NB4 (cell line): Measurements from ENCODE around the gene PSMB8.

ENCODE experiments used
- DNase-seq: peaks from one replicate; pipeline ENCODE4 v3.0.0; 2010; ENCODE audit warnings: low read depth
- H3K4me3 ChIP-seq: one replicate; pipeline ENCODE4 v1.5.1; 2011; ENCODE audit warnings: mild to moderate bottlenecking, low read depth, low read length, moderate library complexity
- CTCF ChIP-seq: IDR thresholded peaks from one replicate; pipeline ENCODE4 v1.5.1; 2012; ENCODE audit warnings: low read depth, low read length
- MYC ChIP-seq: IDR thresholded peaks from 2 replicates; pipeline ENCODE4 v1.6.1; 2011; ENCODE audit warnings: low read depth, low read length
- POLR2A ChIP-seq: IDR thresholded peaks from 2 replicates; pipeline ENCODE4 v1.6.1; 2011; ENCODE audit warnings: mild to moderate bottlenecking; ENCODE audit not compliant: insufficient read length; ENCODE audit errors: extremely low read depth
- TF ChIP-seq, protein P1 (sequence below): IDR thresholded peaks from 2 replicates; pipeline ENCODE4 v1.6.1; 2011; ENCODE audit warnings: low read depth, low read length

PSMB8 gene

GRCh38 chr6:32819729-32820128 lies 24.1 kb downstream of the PSMB8 start:
- no peak overlapping the region for H3K4me3 ChIP-seq
- peak; percentile 34 for DNase-seq
- no peak for TF ChIP-seq MYC
- no peak for TF ChIP-seq POLR2A
- TF ChIP-seq, protein P1, sequence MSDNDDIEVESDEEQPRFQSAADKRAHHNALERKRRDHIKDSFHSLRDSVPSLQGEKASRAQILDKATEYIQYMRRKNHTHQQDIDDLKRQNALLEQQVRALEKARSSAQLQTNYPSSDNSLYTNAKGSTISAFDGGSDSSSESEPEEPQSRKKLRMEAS: no peak
- TF ChIP-seq CTCF: no peak

DNA sequence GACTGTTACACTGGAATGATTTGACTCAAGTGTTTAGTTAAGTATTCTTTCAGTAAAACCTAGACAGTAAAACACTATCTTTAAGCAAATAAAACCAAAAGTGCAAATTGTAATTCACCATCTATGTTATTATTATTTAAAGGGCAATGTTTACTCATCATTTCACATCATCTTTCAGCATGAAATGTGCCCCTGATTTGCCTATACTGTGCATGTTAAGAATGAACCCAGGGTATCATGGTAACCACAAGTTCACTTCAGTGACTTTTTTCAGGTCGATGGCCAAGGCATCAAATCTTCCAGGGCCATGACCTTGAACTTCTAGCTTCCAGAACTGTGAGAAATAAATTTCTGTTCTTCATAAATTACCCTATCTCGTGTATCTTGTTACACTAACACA lies 25.0 kb downstream of the PSMB8 start:
- TF ChIP-seq MYC: no peak
- TF ChIP-seq, protein P1: no peak
- no peak for TF ChIP-seq CTCF
- no peak for TF ChIP-seq POLR2A

DNA sequence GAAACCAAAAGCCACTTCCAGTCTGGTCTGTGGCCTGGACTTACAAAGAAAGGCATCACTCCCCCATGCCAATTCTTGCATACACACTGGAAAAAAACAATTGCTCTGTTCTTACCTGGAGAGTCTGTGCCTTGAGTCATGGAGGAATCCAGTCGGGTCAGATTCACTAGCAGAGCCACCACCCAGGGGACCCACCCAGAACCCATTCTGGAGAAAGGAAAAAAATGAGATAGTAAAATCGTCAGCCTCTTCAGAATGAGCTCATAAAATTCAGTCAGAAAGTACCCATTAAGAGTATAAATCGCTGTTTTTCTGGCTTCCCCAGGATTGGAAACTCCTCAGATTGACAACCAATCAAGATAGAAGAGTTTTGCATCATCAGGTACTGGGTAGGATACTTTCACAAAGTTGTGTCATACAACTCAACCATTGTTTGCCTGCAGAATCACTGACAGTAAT lies 27.1 kb downstream of the PSMB8 start, which contains the start of gene HLA-DOB:
HLA-DOB (minus strand) TSS at position 257 of the 459 bp plus-strand sequence; CDS start at position 206, 51 bp downstream.
- no peak within 1 kb of the TSS for H3K4me3 ChIP-seq
- TF ChIP-seq MYC (no peak), CTCF (no peak), POLR2A (no peak)
- TF ChIP-seq, protein P1: no peak
- DNase-seq: no peak

More for the DNA sequence above, 25.0 kb downstream of the PSMB8 start:
- DNase-seq: no peak
- no peak overlapping the region for H3K4me3 ChIP-seq

DNA sequence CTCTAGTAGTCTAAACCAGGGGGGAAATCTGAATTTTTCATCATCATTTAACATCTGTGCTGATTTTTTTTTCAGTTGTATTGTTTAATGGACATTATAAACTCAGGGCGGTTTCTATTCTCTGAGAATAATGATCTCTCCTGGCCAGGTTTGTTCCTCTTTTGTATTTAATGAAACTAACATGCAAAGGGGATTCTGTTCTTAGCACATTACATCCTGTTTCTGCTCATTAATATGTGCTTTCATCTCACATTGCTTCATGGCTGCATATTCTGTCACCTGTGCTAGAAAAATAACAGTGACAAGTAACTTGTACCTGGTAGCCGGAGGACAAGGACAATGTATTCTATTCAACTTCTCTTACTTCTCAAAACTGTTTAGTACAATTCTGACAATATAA lies 27.9 kb downstream of the PSMB8 start:
- H3K4me3 ChIP-seq: no peak overlapping the region
- no peak for TF ChIP-seq CTCF
- no peak for DNase-seq

- TF ChIP-seq POLR2A (no peak), MYC (no peak), CTCF (no peak)
- TF ChIP-seq, protein P1: no peak
- no peak for DNase-seq
- no peak overlapping the region for H3K4me3 ChIP-seq
These were observed 28.7 kb downstream of the PSMB8 start for GRCh38 chr6:32815115-32815514.

DNA sequence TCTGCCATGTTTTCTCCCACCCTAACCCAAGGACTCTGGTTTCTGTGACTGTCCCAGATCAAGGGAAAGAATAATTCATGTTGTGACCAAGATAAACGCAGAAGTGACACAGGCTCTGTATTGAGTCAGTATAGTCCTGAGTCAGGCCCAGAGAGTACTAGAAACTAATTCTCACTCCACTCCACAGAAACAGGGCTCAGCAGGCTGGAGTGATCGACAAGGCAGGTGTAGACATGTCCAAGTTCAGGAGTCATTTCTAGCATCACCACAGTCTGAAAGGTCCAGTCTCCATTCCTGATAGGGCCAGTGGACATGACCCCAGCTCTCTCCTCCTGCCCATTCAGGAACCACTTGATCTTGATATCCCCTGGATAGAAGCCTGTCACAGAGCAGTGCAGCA lies 29.7 kb downstream of the PSMB8 start:
- H3K4me3 ChIP-seq: no peak overlapping the region
- no peak for DNase-seq
- TF ChIP-seq, protein P1: no peak
- TF ChIP-seq MYC: no peak
- no peak for TF ChIP-seq POLR2A
- no peak for TF ChIP-seq CTCF
